ENCODE measurements around the gene ASIP. TPM values are rescaled to one million over a fixed set of nuclear protein-coding genes. Genes with fewer than 3 reads are reported as not detected.
"Not testable (repeated sequence)": the region's sequence is repeated elsewhere in the genome, so short reads cannot be mapped to it uniquely, and the experiment has no call there.

Gene ASIP
- polyA plus RNA-seq, 4 donors = 0.09 to 3.8 (median 0.30) TPM; not detected in 1

DNA sequence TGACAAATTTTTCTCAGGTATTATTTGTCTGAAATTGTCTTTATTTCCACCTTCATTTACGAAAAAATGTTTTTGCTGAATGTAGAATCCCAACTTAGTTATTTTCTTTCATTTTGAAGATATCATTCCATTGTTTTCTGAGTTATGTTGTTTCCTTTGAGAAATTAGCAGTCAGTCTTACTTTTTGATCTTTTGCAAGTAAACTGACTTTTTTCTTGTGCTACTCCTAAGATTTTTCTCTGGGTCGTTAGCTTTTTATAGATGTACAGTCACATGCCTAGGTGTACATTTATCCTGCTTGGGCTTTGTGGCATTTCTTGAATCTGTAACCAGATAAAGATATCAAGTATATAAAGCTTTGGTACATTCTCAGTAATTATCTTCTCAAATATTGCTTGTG lies 29.6 kb upstream of the ASIP start:
- H3K4me3 ChIP-seq (ENCODE audit: low read depth in 1 of 3, low read length in 3 of 3) = no peak overlapping the region
- H3K9me3 ChIP-seq (ENCODE audit: control insufficient read depth in 2 of 2, insufficient read depth in 1 of 2, low read depth in 1 of 2, low read length in 1 of 2) = peaks cover 0 to 4% of the 10 kb centered on the region in 2 donors
- H3K27ac ChIP-seq (ENCODE audit: low read depth in 1 of 3, low read length in 2 of 3) = no peak overlapping the region
- FAIRE-seq (no peak), DNase-seq (no peak)
- H3K36me3 ChIP-seq (ENCODE audit: control insufficient read depth in 3 of 3, insufficient read depth in 2 of 3, low read depth in 1 of 3, low read length in 3 of 3) = no peaks in the 10 kb centered on the region
- no peaks in the 10 kb centered on the region for H3K27me3 ChIP-seq (ENCODE audit: control insufficient read depth in 3 of 3, insufficient read depth in 3 of 3, low read length in 3 of 3)
- H3K4me1 ChIP-seq (ENCODE audit: control insufficient read depth in 3 of 3, insufficient read depth in 2 of 3, low read depth in 1 of 3, low read length in 2 of 3) = no peaks in the 10 kb centered on the region
- WGBS, 3 donors = 75 to 87% (median 84%) methylated on average over 2 of the region's 2 CpGs

GRCh38 chr20:34213213-34213612 lies 28.0 kb upstream of the ASIP start:
- H3K9me3 ChIP-seq (ENCODE audit: control insufficient read depth in 2 of 2, insufficient read depth in 1 of 2, low read depth in 1 of 2, low read length in 1 of 2) = peaks cover 0 to 4% of the 10 kb centered on the region in 2 donors
- H3K27ac ChIP-seq (ENCODE audit: low read depth in 1 of 3, low read length in 2 of 3) = no peak overlapping the region
- FAIRE-seq = no peak
- no peaks in the 10 kb centered on the region for H3K4me1 ChIP-seq (ENCODE audit: control insufficient read depth in 3 of 3, insufficient read depth in 2 of 3, low read depth in 1 of 3, low read length in 2 of 3)
- DNase-seq = no peak
- H3K27me3 ChIP-seq (ENCODE audit: control insufficient read depth in 3 of 3, insufficient read depth in 3 of 3, low read length in 3 of 3) = peaks cover 0 to 3% (median 0%) of the 10 kb centered on the region in 3 donors
- H3K36me3 ChIP-seq (ENCODE audit: control insufficient read depth in 3 of 3, insufficient read depth in 2 of 3, low read depth in 1 of 3, low read length in 3 of 3) = no peaks in the 10 kb centered on the region
- H3K4me3 ChIP-seq (ENCODE audit: low read depth in 1 of 3, low read length in 3 of 3) = no peak overlapping the region
- 86 to 89% (median 88%) methylated on average over 2 of the region's 2 CpGs for WGBS, 3 donors

DNA sequence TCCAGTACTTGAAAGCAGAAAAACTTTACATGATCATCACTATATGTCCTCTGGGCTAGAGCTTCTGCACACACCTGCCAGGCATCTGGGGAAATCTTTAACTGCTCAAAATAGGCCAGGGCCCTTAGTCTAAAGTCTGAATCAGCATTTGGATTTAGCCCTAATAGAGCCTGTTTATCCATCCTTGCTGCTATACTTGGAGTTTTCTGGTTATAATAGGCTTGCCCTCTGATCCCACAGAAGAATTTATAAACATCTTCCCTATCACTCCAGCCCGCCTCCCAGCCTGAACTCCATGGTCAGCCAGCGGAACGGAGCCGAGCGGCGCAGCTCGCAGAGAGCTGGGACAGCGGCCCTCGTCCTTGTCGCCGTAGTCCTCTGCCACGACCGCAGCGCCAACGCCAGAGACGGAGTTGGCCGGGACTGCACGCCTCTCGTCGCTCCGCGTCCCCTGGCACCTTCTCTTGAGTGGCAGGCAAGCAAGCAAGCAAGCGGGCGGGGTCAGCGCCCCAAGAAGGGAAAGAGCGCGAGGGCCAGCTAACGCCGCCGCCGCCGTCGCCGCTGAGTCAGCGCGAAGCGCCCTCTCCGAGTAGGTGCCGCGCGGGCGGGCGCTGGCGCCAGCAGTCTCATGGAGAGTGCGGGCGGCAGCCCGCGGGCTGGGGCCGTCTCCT lies 25.4 kb upstream of the ASIP start:
- Histone ChIP-seq H3K4me3 (ENCODE audit: low read depth in 1 of 3, low read length in 3 of 3) (peak overlapping the region in 2 of 3 donors; percentile 21 to 50), H3K4me1 (ENCODE audit: control insufficient read depth in 3 of 3, insufficient read depth in 2 of 3, low read depth in 1 of 3, low read length in 2 of 3) (no peaks in the 10 kb centered on the region), H3K27ac (ENCODE audit: low read depth in 1 of 3, low read length in 2 of 3) (peak overlapping the region in 2 of 3 donors; percentile 46 to 47), H3K27me3 (ENCODE audit: control insufficient read depth in 3 of 3, insufficient read depth in 3 of 3, low read length in 3 of 3) (peaks cover 0 to 4% (median 0%) of the 10 kb centered on the region in 3 donors), H3K36me3 (ENCODE audit: control insufficient read depth in 3 of 3, insufficient read depth in 2 of 3, low read depth in 1 of 3, low read length in 3 of 3) (no peaks in the 10 kb centered on the region), H3K9me3 (ENCODE audit: control insufficient read depth in 2 of 2, insufficient read depth in 1 of 2, low read depth in 1 of 2, low read length in 1 of 2) (peaks cover 0 to 4% of the 10 kb centered on the region in 2 donors)
- FAIRE-seq (no peak), DNase-seq (peak; percentile 80 to 90)
- WGBS, 3 donors = 2 to 4% (median 3%) methylated on average over 49 of the region's 49 CpGs

GRCh38 chr20:34216382-34216742 lies 24.9 kb upstream of the ASIP start:
- Histone ChIP-seq H3K36me3 (ENCODE audit: control insufficient read depth in 3 of 3, insufficient read depth in 2 of 3, low read depth in 1 of 3, low read length in 3 of 3) (no peaks in the 10 kb centered on the region), H3K9me3 (ENCODE audit: control insufficient read depth in 2 of 2, insufficient read depth in 1 of 2, low read depth in 1 of 2, low read length in 1 of 2) (no peaks in the 10 kb centered on the region), H3K27me3 (ENCODE audit: control insufficient read depth in 3 of 3, insufficient read depth in 3 of 3, low read length in 3 of 3) (peaks cover 0 to 4% (median 0%) of the 10 kb centered on the region in 3 donors), H3K4me1 (ENCODE audit: control insufficient read depth in 3 of 3, insufficient read depth in 2 of 3, low read depth in 1 of 3, low read length in 2 of 3) (no peaks in the 10 kb centered on the region), H3K4me3 (ENCODE audit: low read depth in 1 of 3, low read length in 3 of 3) (peak overlapping the region in 1 of 3 donors; percentile 50), H3K27ac (ENCODE audit: low read depth in 1 of 3, low read length in 2 of 3) (no peak overlapping the region)
- WGBS, 3 donors = 4 to 9% (median 5%) methylated on average over 2 of the region's 2 CpGs
- DNase-seq (no peak), FAIRE-seq (no peak)

DNA sequence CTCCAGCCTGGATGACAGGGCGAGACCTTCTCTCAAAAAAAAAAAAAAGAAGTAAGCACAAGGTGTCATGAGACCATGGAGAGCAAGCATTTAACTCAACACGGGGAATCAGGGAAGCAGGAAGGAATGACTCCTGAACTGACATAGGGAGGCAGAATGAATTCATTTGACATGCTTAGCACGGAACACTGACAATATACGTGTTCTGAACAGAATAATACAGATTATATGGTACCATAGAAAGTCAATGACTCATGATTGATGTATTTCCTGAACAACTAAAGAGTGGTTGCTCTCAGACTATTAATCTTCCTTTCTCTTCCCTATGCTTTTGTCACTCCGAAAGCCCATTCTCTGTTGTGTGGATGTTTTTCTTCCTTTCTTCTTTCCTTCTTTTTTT lies 20.7 kb upstream of the ASIP start:
- WGBS, 3 donors = 70 to 83% (median 79%) methylated on average over 5 of the region's 5 CpGs
- FAIRE-seq (no peak), DNase-seq (no peak)
- no peaks in the 10 kb centered on the region for H3K9me3 ChIP-seq (ENCODE audit: control insufficient read depth in 2 of 2, insufficient read depth in 1 of 2, low read depth in 1 of 2, low read length in 1 of 2)
- peaks cover 0 to 4% (median 0%) of the 10 kb centered on the region in 3 donors for H3K27me3 ChIP-seq (ENCODE audit: control insufficient read depth in 3 of 3, insufficient read depth in 3 of 3, low read length in 3 of 3)
- no peaks in the 10 kb centered on the region for H3K4me1 ChIP-seq (ENCODE audit: control insufficient read depth in 3 of 3, insufficient read depth in 2 of 3, low read depth in 1 of 3, low read length in 2 of 3)
- H3K36me3 ChIP-seq (ENCODE audit: control insufficient read depth in 3 of 3, insufficient read depth in 2 of 3, low read depth in 1 of 3, low read length in 3 of 3) = no peaks in the 10 kb centered on the region
- H3K27ac ChIP-seq (ENCODE audit: low read depth in 1 of 3, low read length in 2 of 3) = no peak overlapping the region
- H3K4me3 ChIP-seq (ENCODE audit: low read depth in 1 of 3, low read length in 3 of 3) = no peak overlapping the region

- H3K9me3 ChIP-seq (ENCODE audit: control insufficient read depth in 2 of 2, insufficient read depth in 1 of 2, low read depth in 1 of 2, low read length in 1 of 2) = no peaks in the 10 kb centered on the region
- WGBS, 3 donors = 65 to 89% (median 75%) methylated on average over 3 of the region's 3 CpGs
- H3K27ac ChIP-seq (ENCODE audit: low read depth in 1 of 3, low read length in 2 of 3) = no peak overlapping the region
- H3K4me1 ChIP-seq (ENCODE audit: control insufficient read depth in 3 of 3, insufficient read depth in 2 of 3, low read depth in 1 of 3, low read length in 2 of 3) = no peaks in the 10 kb centered on the region
- H3K36me3 ChIP-seq (ENCODE audit: control insufficient read depth in 3 of 3, insufficient read depth in 2 of 3, low read depth in 1 of 3, low read length in 3 of 3) = no peaks in the 10 kb centered on the region
- DNase-seq (no peak), FAIRE-seq (no peak)
- no peak overlapping the region for H3K4me3 ChIP-seq (ENCODE audit: low read depth in 1 of 3, low read length in 3 of 3)
- H3K27me3 ChIP-seq (ENCODE audit: control insufficient read depth in 3 of 3, insufficient read depth in 3 of 3, low read length in 3 of 3) = peaks cover 0 to 4% (median 0%) of the 10 kb centered on the region in 3 donors
Observed at GRCh38 chr20:34222208-34222607, 19.0 kb upstream of the ASIP start.

DNA sequence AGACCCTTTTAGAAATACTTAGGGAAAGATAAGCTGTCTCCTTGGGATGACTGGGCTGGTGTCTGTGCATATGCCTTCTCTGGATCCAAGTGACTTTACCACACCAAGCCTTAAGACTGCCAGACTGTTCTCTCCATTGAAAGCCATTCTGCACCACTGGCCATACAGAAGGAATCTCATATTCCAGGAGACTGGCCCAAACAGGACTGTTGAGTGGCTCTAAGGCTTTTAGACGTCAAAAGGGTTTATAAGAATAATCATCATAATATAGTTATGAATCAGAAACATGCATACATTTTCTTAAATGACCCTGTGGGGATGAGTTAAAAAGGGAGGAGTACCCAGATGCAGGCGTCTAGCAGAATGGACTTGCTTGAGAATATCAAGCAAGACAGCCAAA lies 17.0 kb upstream of the ASIP start:
- H3K4me1 ChIP-seq (ENCODE audit: control insufficient read depth in 3 of 3, insufficient read depth in 2 of 3, low read depth in 1 of 3, low read length in 2 of 3); DNase-seq; H3K27ac ChIP-seq (ENCODE audit: low read depth in 1 of 3, low read length in 2 of 3); FAIRE-seq; H3K36me3 ChIP-seq (ENCODE audit: control insufficient read depth in 3 of 3, insufficient read depth in 2 of 3, low read depth in 1 of 3, low read length in 3 of 3); H3K9me3 ChIP-seq (ENCODE audit: control insufficient read depth in 2 of 2, insufficient read depth in 1 of 2, low read depth in 1 of 2, low read length in 1 of 2); H3K4me3 ChIP-seq (ENCODE audit: low read depth in 1 of 3, low read length in 3 of 3); H3K27me3 ChIP-seq (ENCODE audit: control insufficient read depth in 3 of 3, insufficient read depth in 3 of 3, low read length in 3 of 3): not testable (repeated sequence)
- 74 to 94% (median 79%) methylated on average over 1 to 2 of the region's 2 CpGs for WGBS, 3 donors

DNA sequence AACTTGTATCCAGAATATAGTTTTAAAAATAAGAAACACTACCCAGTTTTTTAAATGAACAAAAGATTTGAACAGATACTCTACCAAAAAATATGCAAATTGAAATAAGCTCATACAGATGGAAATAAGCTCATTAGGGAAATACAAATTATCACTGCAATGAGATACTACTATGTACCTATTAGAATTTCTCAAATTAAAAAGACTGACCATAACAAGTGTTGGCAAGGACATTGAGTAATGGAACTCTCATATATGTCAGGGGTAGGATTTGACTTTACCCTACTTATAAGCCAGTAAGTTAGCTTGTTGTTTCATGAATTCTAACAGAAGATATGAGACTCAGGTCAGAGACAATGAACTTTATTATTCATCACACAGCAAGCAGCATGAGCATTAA lies 9.6 kb upstream of the ASIP start:
- Histone ChIP-seq H3K4me1 (ENCODE audit: control insufficient read depth in 3 of 3, insufficient read depth in 2 of 3, low read depth in 1 of 3, low read length in 2 of 3) (no peaks in the 10 kb centered on the region), H3K9me3 (ENCODE audit: control insufficient read depth in 2 of 2, insufficient read depth in 1 of 2, low read depth in 1 of 2, low read length in 1 of 2) (peaks cover 0 to 4% of the 10 kb centered on the region in 2 donors), H3K27ac (ENCODE audit: low read depth in 1 of 3, low read length in 2 of 3) (no peak overlapping the region), H3K27me3 (ENCODE audit: control insufficient read depth in 3 of 3, insufficient read depth in 3 of 3, low read length in 3 of 3) (no peaks in the 10 kb centered on the region), H3K4me3 (ENCODE audit: low read depth in 1 of 3, low read length in 3 of 3) (no peak overlapping the region), H3K36me3 (ENCODE audit: control insufficient read depth in 3 of 3, insufficient read depth in 2 of 3, low read depth in 1 of 3, low read length in 3 of 3) (no peaks in the 10 kb centered on the region)
- DNase-seq (no peak), FAIRE-seq (no peak)

DNA sequence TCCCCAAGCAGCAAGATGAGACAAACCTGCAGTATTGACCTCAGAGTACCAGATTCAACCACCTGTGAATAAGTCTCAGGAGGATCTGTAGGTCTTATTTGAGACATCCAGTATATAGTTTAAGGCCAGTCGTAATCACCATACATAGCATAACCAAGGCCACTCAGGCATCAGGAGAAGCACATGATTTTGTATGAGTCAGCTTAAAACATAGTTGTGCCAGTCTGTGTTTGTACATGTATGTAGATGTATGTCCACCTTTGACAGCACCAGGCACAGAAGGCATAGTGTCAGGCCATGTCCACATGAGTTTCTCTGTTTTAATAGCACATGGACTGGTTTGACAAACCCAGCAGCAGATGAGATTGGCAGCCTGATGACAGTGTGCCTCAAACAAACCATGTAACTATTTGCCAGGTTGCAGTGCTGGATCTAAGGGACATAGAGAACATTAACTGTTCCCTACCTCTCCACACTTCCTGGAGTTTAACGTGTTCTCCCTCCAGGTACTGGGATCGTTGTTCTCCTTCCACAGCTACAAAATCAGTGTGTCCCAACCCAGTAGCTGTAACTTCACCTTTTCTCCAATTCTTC lies 8.6 kb upstream of the ASIP start:
- Histone ChIP-seq H3K4me1 (ENCODE audit: control insufficient read depth in 3 of 3, insufficient read depth in 2 of 3, low read depth in 1 of 3, low read length in 2 of 3) (no peaks in the 10 kb centered on the region), H3K4me3 (ENCODE audit: low read depth in 1 of 3, low read length in 3 of 3) (no peak overlapping the region), H3K9me3 (ENCODE audit: control insufficient read depth in 2 of 2, insufficient read depth in 1 of 2, low read depth in 1 of 2, low read length in 1 of 2) (peaks cover 0 to 4% of the 10 kb centered on the region in 2 donors), H3K27me3 (ENCODE audit: control insufficient read depth in 3 of 3, insufficient read depth in 3 of 3, low read length in 3 of 3) (no peaks in the 10 kb centered on the region), H3K36me3 (ENCODE audit: control insufficient read depth in 3 of 3, insufficient read depth in 2 of 3, low read depth in 1 of 3, low read length in 3 of 3) (no peaks in the 10 kb centered on the region), H3K27ac (ENCODE audit: low read depth in 1 of 3, low read length in 2 of 3) (no peak overlapping the region)
- DNase-seq (no peak), FAIRE-seq (no peak)
- WGBS, 3 donors = 89 to 93% (median 89%) methylated on average over 3 of the region's 3 CpGs
